ENCODE data around the gene PRC1. TPM values are rescaled to one million over a fixed set of nuclear protein-coding genes. Genes with fewer than 3 reads are reported as not detected.

The PRC1 gene
- total and polyA plus RNA-seq, 2 experiments from 2014 or later: 64.1 to 74.5 TPM

DNA sequence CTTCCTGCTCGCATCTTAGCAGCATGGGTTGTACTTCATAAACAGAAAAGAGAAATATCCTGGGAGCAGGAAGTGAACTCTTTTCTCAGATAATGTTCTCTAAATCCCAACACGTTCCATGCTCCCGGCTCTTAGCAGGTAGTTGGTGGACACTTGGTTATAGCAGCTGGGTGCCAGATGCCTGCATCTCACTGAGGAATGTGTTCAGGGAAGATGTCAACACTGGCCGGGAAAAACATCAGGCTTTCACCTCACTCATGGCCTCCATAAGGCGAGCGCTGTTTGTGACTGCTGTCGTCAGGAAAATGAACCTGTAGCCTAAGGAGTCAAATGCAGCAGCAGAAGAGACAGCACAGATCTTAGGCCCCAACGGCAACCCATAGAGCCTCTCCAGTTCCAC, 4.4 kb upstream of the PRC1 start:
- H3K27me3 ChIP-seq (replicated peaks; ENCODE audit: insufficient read depth): no peaks in the 10 kb centered on the region
- H3K27ac ChIP-seq: no peak overlapping the region
- H3K4me2 ChIP-seq (ENCODE audit: unreplicated experiment): no peak overlapping the region
- no peaks in the 10 kb centered on the region for H4K20me1 ChIP-seq (ENCODE audit: insufficient read depth)
- TF ChIP-seq EZH2 (IDR thresholded peaks at IDR 0.05; ENCODE audit: insufficient read depth, poor library complexity, severe bottlenecking): no peak
- no peak for TF ChIP-seq EZH2phosphoT487 (IDR thresholded peaks at IDR 0.05; ENCODE audit: insufficient read depth, low read depth)
- peaks cover 9% of the 10 kb centered on the region for H3F3A ChIP-seq (ENCODE audit: insufficient read depth)
- no peak overlapping the region for H3K4me3 ChIP-seq
- H3K9ac ChIP-seq: no peak overlapping the region
- no peak for DNase-seq
- H3K4me1 ChIP-seq (ENCODE audit: insufficient read depth): no peaks in the 10 kb centered on the region
- H3K9me2 ChIP-seq (ENCODE audit: insufficient read depth): no peaks in the 10 kb centered on the region
- 60 to 61% methylated on average over 8 of the region's 8 CpGs for WGBS, 2 experiments (ENCODE audit: low coverage in 1 of 2, low lambda C conversion rate in 2 of 2, missing lambda C conversion rate in 2 of 2)
- in situ Hi-C loops (cut with MboI): no loop called here
- 0 out of 2 replicates have a peak, but pooled peaks cover 7% of the 10 kb centered on the region for H3K36me3 ChIP-seq (ENCODE audit: low read depth)
- H3K79me2 ChIP-seq (ENCODE audit: insufficient read depth): peaks cover 6% of the 10 kb centered on the region
- H2AFZ ChIP-seq: no peak overlapping the region
- no peaks in the 10 kb centered on the region for H3K9me3 ChIP-seq (ENCODE audit: low read depth)

DNA sequence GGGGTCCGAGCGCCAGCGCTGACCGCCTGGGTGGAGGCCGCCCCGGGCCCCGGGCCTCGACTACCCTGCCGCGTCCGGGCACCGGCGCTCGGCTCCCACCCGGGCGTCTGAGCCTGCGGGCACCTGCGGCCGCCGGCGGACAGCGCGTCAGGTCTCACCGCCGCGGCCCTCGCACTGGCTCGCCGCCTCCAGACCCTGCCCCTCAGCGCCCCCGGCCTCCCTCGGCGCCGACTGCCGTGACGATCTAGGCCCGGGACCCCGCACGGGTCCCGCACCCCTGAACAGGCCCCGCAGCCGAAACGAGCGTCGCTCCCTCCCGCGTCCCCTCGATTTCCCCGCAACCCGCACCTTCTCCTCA, 297 bp downstream of the PRC1 start:
- Histone ChIP-seq H3F3A (ENCODE audit: insufficient read depth) (peaks cover 9% of the 10 kb centered on the region), H3K4me1 (ENCODE audit: insufficient read depth) (no peaks in the 10 kb centered on the region), H3K36me3 (ENCODE audit: low read depth) (no peaks in the 10 kb centered on the region), H3K27me3 (replicated peaks; ENCODE audit: insufficient read depth) (no peaks in the 10 kb centered on the region), H3K4me3 (peak overlapping the region; percentile 95), H3K79me2 (ENCODE audit: insufficient read depth) (peaks cover 53% of the 10 kb centered on the region), H2AFZ (peak overlapping the region; percentile 92), H3K9me3 (ENCODE audit: low read depth) (no peaks in the 10 kb centered on the region), H3K27ac (peak overlapping the region; percentile 64), H4K20me1 (ENCODE audit: insufficient read depth) (no peaks in the 10 kb centered on the region), H3K4me2 (ENCODE audit: unreplicated experiment) (peak overlapping the region; percentile 70), H3K9ac (peak overlapping the region; percentile 96), H3K9me2 (ENCODE audit: insufficient read depth) (no peaks in the 10 kb centered on the region)
- 0 to 3% methylated on average over 13 to 39 of the region's 50 CpGs for WGBS, 2 experiments (ENCODE audit: low coverage in 1 of 2, low lambda C conversion rate in 2 of 2, missing lambda C conversion rate in 2 of 2)
- DNase-seq: peak; percentile 57
- in situ Hi-C loops (cut with MboI): no loop called here
- TF ChIP-seq EZH2 (IDR thresholded peaks at IDR 0.05; ENCODE audit: insufficient read depth, poor library complexity, severe bottlenecking): no peak
- TF ChIP-seq EZH2phosphoT487 (IDR thresholded peaks at IDR 0.05; ENCODE audit: insufficient read depth, low read depth): no peak

DNA sequence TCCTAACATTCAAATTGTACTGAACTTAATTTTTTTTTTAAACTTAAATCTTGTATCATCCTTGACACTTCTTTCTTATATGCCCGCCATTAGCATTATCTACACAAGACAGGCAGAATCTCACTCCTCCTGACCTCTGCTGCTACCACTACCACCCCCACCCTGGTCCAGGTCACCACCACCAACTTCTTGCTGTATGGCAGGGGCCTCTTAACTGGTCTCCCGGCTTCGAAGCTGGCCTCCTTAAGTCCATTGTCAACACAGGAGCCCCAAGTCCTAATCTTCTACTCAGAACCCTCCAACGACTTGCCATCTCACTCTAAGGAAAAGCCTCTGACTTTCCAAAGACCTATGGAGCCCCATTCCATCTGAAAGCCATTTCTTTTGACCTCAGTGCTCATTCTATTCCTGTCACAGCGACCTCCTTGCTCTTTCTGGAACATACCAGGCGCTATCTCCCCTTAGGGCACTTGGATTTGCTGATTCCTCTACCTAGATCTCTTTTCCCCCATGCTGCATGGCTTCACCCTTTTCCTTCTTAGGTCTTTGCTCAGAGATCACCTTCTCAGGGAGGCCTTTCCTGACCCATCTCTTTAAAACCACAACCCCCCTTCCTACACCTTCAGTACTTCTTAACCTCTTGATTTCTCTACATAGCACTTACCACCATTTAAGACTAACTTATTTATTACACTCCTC, 2.6 kb downstream of the PRC1 start:
- H3K9me3 ChIP-seq (ENCODE audit: low read depth): no peaks in the 10 kb centered on the region
- in situ Hi-C loops (cut with MboI): no loop called here
- H3K4me1 ChIP-seq (ENCODE audit: insufficient read depth): no peaks in the 10 kb centered on the region
- H3K79me2 ChIP-seq (ENCODE audit: insufficient read depth): peaks cover 76% of the 10 kb centered on the region
- no peak overlapping the region for H3K27ac ChIP-seq
- TF ChIP-seq EZH2phosphoT487 (IDR thresholded peaks at IDR 0.05; ENCODE audit: insufficient read depth, low read depth) (no peak), EZH2 (IDR thresholded peaks at IDR 0.05; ENCODE audit: insufficient read depth, poor library complexity, severe bottlenecking) (no peak)
- no peaks in the 10 kb centered on the region for H4K20me1 ChIP-seq (ENCODE audit: insufficient read depth)
- H3K9me2 ChIP-seq (ENCODE audit: insufficient read depth): no peaks in the 10 kb centered on the region
- H2AFZ ChIP-seq: peak overlapping the region; percentile 42
- no peak overlapping the region for H3K4me3 ChIP-seq
- DNase-seq: no peak
- H3K9ac ChIP-seq: no peak overlapping the region
- H3K36me3 ChIP-seq (ENCODE audit: low read depth): no peaks in the 10 kb centered on the region
- H3K4me2 ChIP-seq (ENCODE audit: unreplicated experiment): no peak overlapping the region
- H3K27me3 ChIP-seq (replicated peaks; ENCODE audit: insufficient read depth): no peaks in the 10 kb centered on the region
- 98 to 99% methylated on average over 6 of the region's 6 CpGs for WGBS, 2 experiments (ENCODE audit: low coverage in 1 of 2, low lambda C conversion rate in 2 of 2, missing lambda C conversion rate in 2 of 2)
- peaks cover 9% of the 10 kb centered on the region for H3F3A ChIP-seq (ENCODE audit: insufficient read depth)

DNA sequence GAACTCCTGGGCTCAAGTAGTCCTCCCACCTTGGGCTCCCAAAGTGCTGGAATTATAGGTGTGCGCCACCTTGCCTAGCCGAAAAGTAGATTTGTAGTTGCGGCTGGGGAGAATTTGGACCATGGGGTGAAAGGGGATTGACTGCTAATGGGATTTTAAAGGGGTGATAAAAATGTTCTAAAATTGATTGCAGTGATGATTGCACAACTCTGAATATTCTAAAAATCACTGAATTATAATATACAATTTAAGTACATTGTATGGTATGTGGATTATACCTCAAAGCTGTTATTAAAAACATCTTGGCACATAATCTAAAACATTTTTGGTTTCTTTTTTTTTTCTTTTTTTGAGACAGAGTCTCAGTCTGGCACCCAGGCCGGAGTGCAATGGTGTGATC, 3.9 kb downstream of the PRC1 start:
- Histone ChIP-seq H3K4me3 (no peak overlapping the region), H3K27me3 (replicated peaks; ENCODE audit: insufficient read depth) (no peaks in the 10 kb centered on the region), H3K27ac (no peak overlapping the region), H3F3A (ENCODE audit: insufficient read depth) (peaks cover 8% of the 10 kb centered on the region), H3K9me3 (ENCODE audit: low read depth) (no peaks in the 10 kb centered on the region), H3K9me2 (ENCODE audit: insufficient read depth) (no peaks in the 10 kb centered on the region), H4K20me1 (ENCODE audit: insufficient read depth) (no peaks in the 10 kb centered on the region), H3K4me1 (ENCODE audit: insufficient read depth) (no peaks in the 10 kb centered on the region), H3K4me2 (ENCODE audit: unreplicated experiment) (no peak overlapping the region), H3K79me2 (ENCODE audit: insufficient read depth) (peaks cover 88% of the 10 kb centered on the region), H3K9ac (no peak overlapping the region), H3K36me3 (ENCODE audit: low read depth) (no peaks in the 10 kb centered on the region), H2AFZ (peak overlapping the region; percentile 7; the same call in 1 of the 2 replicates)
- TF ChIP-seq EZH2phosphoT487 (IDR thresholded peaks at IDR 0.05; ENCODE audit: insufficient read depth, low read depth) (no peak), EZH2 (IDR thresholded peaks at IDR 0.05; ENCODE audit: insufficient read depth, poor library complexity, severe bottlenecking) (no peak)
- in situ Hi-C loops (cut with MboI): no loop called here
- no peak for DNase-seq
- WGBS, 2 experiments (ENCODE audit: low coverage in 1 of 2, low lambda C conversion rate in 2 of 2, missing lambda C conversion rate in 2 of 2): 99 to 100% methylated on average over 4 of the region's 4 CpGs
